NCI-H1105 (cell line): ENCODE results near the gene ITPRID1.

Source experiments
- DNase-seq: peaks from one replicate; lab custom pipeline; 2025; lab: John Stamatoyannopoulos, UW

Gene ITPRID1

GRCh38 chr7:31695859-31696614, 182.1 kb downstream of the ITPRID1 start:
- DNase-seq = no peak

GRCh38 chr7:31699050-31699449, 185.2 kb downstream of the ITPRID1 start:
- DNase-seq = no peak

- no peak for DNase-seq
These were observed 188.5 kb downstream of the ITPRID1 start for GRCh38 chr7:31702354-31702753.

GRCh38 chr7:31705377-31705776, 191.5 kb downstream of the ITPRID1 start:
- no peak for DNase-seq

DNA sequence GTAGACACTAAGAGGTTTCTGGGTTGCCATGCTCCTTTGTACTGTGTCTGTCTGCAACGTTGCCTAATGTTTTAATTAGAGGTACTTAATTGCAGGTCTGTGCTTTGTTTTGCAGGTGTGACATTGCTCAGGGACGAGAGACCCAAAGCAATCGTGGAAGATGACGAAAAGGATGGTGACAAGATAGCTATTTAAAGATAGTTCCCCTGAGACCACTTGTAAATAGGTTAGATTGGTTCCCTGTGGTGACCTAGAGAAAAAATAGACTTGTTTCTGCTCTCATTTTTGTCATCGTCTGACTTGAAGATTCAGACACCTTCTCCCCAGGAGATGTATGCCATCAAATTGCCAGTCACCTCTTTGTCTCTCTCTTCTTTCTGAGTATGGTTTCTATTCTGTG, 193.2 kb downstream of the ITPRID1 start:
- no peak for DNase-seq
